ENCODE results near the gene ACBD6.
"Not testable (repeated sequence)": the region's sequence is repeated elsewhere in the genome, so short reads cannot be mapped to it uniquely, and the experiment has no call there.

The ACBD6 gene

GRCh38 chr1:180502361-180503279 lies at the start of gene ACBD6:
Gene ACBD6, minus strand, starts transcription at chr1:180502577. Its CDS starts 311 bp downstream, at chr1:180502266.
- DNase-seq, result peak; percentile 92

GRCh38 chr1:180551997-180552396 lies 49.6 kb upstream of the ACBD6 start:
- no peak for DNase-seq

GRCh38 chr1:180550241-180550640 lies 47.9 kb upstream of the ACBD6 start:
- DNase-seq, result no peak

- DNase-seq, result not testable (repeated sequence)
These were observed 47.4 kb upstream of the ACBD6 start for GRCh38 chr1:180549770-180550169.

- DNase-seq, result no peak
These were observed 46.4 kb upstream of the ACBD6 start for GRCh38 chr1:180548686-180549317.

- no peak for DNase-seq
These were observed 43.6 kb upstream of the ACBD6 start for GRCh38 chr1:180545991-180546390.

GRCh38 chr1:180544050-180544449 lies 41.7 kb upstream of the ACBD6 start:
- DNase-seq, result no peak

- DNase-seq, result no peak
These were observed 40.4 kb upstream of the ACBD6 start for GRCh38 chr1:180542838-180543145.

- peak; percentile 33 for DNase-seq
These were observed 39.9 kb upstream of the ACBD6 start for GRCh38 chr1:180542113-180542837.

GRCh38 chr1:180540697-180541594 lies 38.6 kb upstream of the ACBD6 start:
- DNase-seq, result no peak

GRCh38 chr1:180539136-180539535 lies 36.8 kb upstream of the ACBD6 start:
- no peak for DNase-seq

- no peak for DNase-seq
These were observed 34.5 kb upstream of the ACBD6 start for GRCh38 chr1:180536821-180537372.

GRCh38 chr1:180535418-180535999 lies 33.1 kb upstream of the ACBD6 start:
- no peak for DNase-seq

GRCh38 chr1:180534214-180534613 lies 31.8 kb upstream of the ACBD6 start:
- no peak for DNase-seq

GRCh38 chr1:180533266-180533987 lies 31.1 kb upstream of the ACBD6 start:
- peak; percentile 52 for DNase-seq

GRCh38 chr1:180532854-180533253 lies 30.5 kb upstream of the ACBD6 start:
- no peak for DNase-seq

- no peak for DNase-seq
These were observed 28.1 kb upstream of the ACBD6 start for GRCh38 chr1:180530501-180530900.

- DNase-seq, result no peak
These were observed 26.6 kb upstream of the ACBD6 start for GRCh38 chr1:180528868-180529470.

GRCh38 chr1:180527101-180527669 lies 24.8 kb upstream of the ACBD6 start:
- DNase-seq, result no peak

- DNase-seq, result no peak
These were observed 23.3 kb upstream of the ACBD6 start for GRCh38 chr1:180525715-180526039.
